T-helper 17 cell (primary cell): ENCODE data around the gene CELF2. TPM values are rescaled to one million over a fixed set of nuclear protein-coding genes. Genes with fewer than 3 reads are reported as not detected.
A peak's percentile ranks its signal among the peaks of the same experiment; 100 is the strongest.

Experiments used
- ATAC-seq: fragments of 150-1000 bp; cut with Tn5 transposase; 2 replicates; pipeline ENCODE4 v1.10.0; 2021; ENCODE audit warnings: mild to moderate bottlenecking, moderate library complexity
- DNase-seq, 3 donors: peaks; one replicate each; pipeline versions ENCODE4 v3.0.0 to v3.0.0-alpha.2; 2020 to 2021
- H3K9me3 ChIP-seq: one replicate; pipeline ENCODE4 v1.7.0; 2013; ENCODE audit warnings: low read length, mild to moderate bottlenecking; ENCODE audit not compliant: control insufficient read depth, poor library complexity, severe bottlenecking
- H3K27ac Mint-ChIP-seq: one replicate; pipeline ENCODE4 v1.8.0; 2022; ENCODE audit warnings: mild to moderate bottlenecking, moderate library complexity, mixed read lengths
- H3K27me3 Mint-ChIP-seq: one replicate; pipeline ENCODE4 v1.8.0; 2022; ENCODE audit warnings: mixed read lengths
- H3K36me3 Mint-ChIP-seq: one replicate; pipeline ENCODE4 v1.8.0; 2022; ENCODE audit warnings: low read depth, mixed read lengths
- H3K4me1 Mint-ChIP-seq: one replicate; pipeline ENCODE4 v1.8.0; 2022; ENCODE audit warnings: mild to moderate bottlenecking, mixed read lengths
- H3K4me3 Mint-ChIP-seq: one replicate; pipeline ENCODE4 v1.8.0; 2022; ENCODE audit warnings: mild to moderate bottlenecking, moderate library complexity, mixed read lengths
- total RNA-seq, 4 donors: library from RNA in 2 of 4; stranded (reverse) in 2 of 4; gene quantifications; one replicate each; pipeline ENCODE4 v1.2.3 and lab custom pipeline; 2022 to 2026

The CELF2 gene
- total RNA-seq, 2 donors from 2014 or later = 201 to 202 TPM

DNA sequence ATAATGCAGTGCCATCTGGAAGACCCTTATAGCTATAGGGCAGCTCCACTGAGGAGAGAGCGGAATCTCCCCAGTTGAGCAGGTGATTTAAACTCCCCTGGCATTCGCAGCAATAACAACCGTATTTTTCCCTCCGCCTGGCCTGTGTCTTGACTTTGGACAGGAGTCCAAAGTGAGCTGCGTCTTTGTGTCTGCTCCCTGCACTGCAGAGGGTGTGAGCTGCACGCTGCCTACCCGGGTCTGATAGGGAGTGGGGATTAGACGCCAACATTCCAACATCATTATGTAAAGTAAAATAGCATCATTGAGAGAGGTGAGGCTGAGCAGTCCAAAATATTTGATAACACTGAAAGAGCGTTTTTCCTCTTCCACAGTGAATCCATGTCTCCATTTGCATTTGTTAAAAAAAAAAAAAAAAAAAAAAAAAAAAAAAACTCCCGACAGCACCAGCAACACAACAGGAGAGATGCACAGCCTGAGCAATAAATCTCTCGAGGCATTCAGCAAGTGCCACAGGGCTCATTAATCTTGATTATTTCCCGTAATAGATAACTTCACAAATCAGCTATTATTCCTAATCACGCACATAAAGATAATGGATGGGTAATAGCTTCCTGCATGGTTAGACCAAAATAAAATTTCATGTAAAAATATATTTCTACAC is 68.6 kb downstream of the CELF2 start:
- H3K9me3 ChIP-seq = no peaks in the 10 kb centered on the region
- peaks cover 19% of the 10 kb centered on the region for H3K27me3 Mint-ChIP-seq
- peaks cover 2% of the 10 kb centered on the region for H3K4me1 Mint-ChIP-seq
- DNase-seq (no peak), ATAC-seq (no peak)
- H3K27ac Mint-ChIP-seq = no peak overlapping the region
- no peaks in the 10 kb centered on the region for H3K36me3 Mint-ChIP-seq
- no peak overlapping the region for H3K4me3 Mint-ChIP-seq

- Mint-ChIP-seq H3K27me3 (peaks cover 14% of the 10 kb centered on the region), H3K4me3 (no peak overlapping the region), H3K4me1 (peaks cover 2% of the 10 kb centered on the region), H3K36me3 (no peaks in the 10 kb centered on the region), H3K27ac (no peak overlapping the region)
- ATAC-seq = no peak
- DNase-seq = no peak
- H3K9me3 ChIP-seq = no peaks in the 10 kb centered on the region
Measured at GRCh38 chr10:11087372-11087771, 69.7 kb downstream of the CELF2 start.

- ATAC-seq = no peak
- no peaks in the 10 kb centered on the region for H3K9me3 ChIP-seq
- Mint-ChIP-seq H3K4me1 (peaks cover 2% of the 10 kb centered on the region), H3K27me3 (peaks cover 4% of the 10 kb centered on the region), H3K4me3 (no peak overlapping the region), H3K36me3 (no peaks in the 10 kb centered on the region), H3K27ac (no peak overlapping the region)
- no peak for DNase-seq
Measured at GRCh38 chr10:11088709-11089108, 71.0 kb downstream of the CELF2 start.

DNA sequence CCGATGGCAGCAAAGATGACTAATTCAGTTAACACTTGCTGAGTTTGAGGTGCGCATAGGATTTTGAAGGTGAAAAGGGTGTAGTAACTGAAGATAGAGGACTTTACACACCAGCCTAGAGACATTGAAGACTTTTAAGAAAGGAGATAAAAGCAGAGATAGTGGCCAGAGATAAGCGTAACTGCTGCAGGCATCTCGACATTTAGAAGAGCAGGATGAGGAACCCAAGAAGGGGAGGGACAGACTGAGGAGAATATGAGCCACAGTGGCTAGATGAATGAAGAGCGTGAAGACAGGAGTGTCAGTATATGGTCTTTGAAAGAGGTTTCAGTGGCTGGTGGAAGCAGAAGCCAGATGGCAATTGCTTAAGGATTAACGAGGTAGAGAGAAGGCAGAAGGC is 71.6 kb downstream of the CELF2 start:
- peaks cover 2% of the 10 kb centered on the region for H3K4me1 Mint-ChIP-seq
- no peak overlapping the region for H3K4me3 Mint-ChIP-seq
- H3K9me3 ChIP-seq = no peaks in the 10 kb centered on the region
- DNase-seq (no peak), ATAC-seq (no peak)
- H3K27ac Mint-ChIP-seq = no peak overlapping the region
- no peaks in the 10 kb centered on the region for H3K36me3 Mint-ChIP-seq
- H3K27me3 Mint-ChIP-seq = no peaks in the 10 kb centered on the region

GRCh38 chr10:11091517-11092102 is 73.9 kb downstream of the CELF2 start:
- no peak for DNase-seq
- ATAC-seq = no peak
- H3K27me3 Mint-ChIP-seq = peaks cover 12% of the 10 kb centered on the region
- no peaks in the 10 kb centered on the region for H3K9me3 ChIP-seq
- no peak overlapping the region for H3K4me3 Mint-ChIP-seq
- peaks cover 9% of the 10 kb centered on the region for H3K4me1 Mint-ChIP-seq
- no peak overlapping the region for H3K27ac Mint-ChIP-seq
- no peaks in the 10 kb centered on the region for H3K36me3 Mint-ChIP-seq

DNA sequence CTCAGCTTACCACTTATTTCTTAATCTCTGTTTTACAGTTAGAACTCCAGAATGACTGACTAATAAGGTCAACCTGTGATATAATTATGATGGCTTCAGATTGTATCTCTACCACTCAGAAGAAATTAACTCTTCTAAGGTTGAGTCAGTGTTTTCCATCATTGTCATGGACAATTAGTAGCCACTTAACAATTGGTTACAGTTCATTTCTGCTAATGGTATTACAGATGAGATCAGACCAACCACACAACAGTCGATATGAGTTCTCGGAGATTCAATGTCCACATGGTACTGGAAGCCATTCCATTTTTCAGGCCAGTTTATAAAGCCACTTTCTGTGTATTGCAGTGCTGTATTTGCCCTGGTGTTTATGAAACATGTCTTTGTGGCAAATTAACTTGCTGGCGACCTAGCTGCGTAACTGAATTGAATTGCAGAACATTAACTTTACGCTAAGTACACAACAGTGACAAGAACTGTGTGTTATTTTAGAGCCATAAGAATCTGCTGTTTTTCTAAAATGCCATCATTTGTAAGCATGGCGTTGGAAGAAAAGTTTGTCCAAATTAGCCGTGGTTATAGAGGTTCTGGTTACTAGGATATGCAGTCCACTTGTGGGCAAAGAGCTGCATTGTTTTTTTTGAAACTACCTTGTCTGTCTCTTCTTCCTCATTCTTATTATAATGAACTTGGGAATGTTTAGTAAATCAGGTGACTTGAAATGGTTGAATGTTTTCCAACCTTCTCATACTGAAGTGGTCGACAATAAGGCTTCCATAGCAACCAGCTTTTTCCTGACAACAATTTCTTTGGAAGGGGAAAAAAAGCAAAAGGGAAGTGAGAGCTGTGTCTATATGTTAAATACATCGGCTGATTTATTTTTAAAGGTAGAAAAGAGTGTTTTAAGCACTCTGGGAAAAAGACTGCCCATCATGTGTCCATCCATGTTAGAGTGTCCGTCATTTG is 76.4 kb downstream of the CELF2 start:
- Mint-ChIP-seq H3K4me3 (no peak overlapping the region), H3K4me1 (peaks cover 11% of the 10 kb centered on the region), H3K27ac (no peak overlapping the region), H3K36me3 (peaks cover 3% of the 10 kb centered on the region), H3K27me3 (peaks cover 36% of the 10 kb centered on the region)
- H3K9me3 ChIP-seq = no peaks in the 10 kb centered on the region
- DNase-seq = no peak
- ATAC-seq = no peak

- no peak overlapping the region for H3K4me3 Mint-ChIP-seq
- H3K4me1 Mint-ChIP-seq = peaks cover 11% of the 10 kb centered on the region
- no peak overlapping the region for H3K27ac Mint-ChIP-seq
- no peaks in the 10 kb centered on the region for H3K9me3 ChIP-seq
- peaks cover 36% of the 10 kb centered on the region for H3K27me3 Mint-ChIP-seq
- H3K36me3 Mint-ChIP-seq = peaks cover 3% of the 10 kb centered on the region
- ATAC-seq (no peak), DNase-seq (no peak)
Measured at GRCh38 chr10:11095374-11095801, 77.7 kb downstream of the CELF2 start.

DNA sequence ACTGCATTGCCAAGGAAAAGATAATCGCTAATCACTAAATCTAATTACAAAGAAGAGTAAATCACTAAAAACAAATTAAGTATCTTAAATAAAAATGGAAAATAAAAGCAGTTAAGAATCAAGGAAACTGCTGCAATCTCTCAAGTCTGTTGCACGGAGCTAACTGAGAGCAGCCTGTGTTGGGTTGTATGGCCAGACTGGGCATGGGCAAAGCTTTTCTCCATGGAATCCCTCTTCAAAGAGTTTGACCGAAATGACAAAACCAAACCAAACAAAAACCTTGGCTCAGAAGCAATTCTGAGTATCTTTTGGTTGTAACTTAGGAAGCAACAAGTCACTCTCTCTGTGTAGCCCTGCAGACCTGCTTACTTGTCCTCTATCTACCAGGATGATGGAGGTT is 78.8 kb downstream of the CELF2 start:
- ATAC-seq (no peak), DNase-seq (no peak)
- Mint-ChIP-seq H3K4me1 (peaks cover 11% of the 10 kb centered on the region), H3K36me3 (peaks cover 3% of the 10 kb centered on the region), H3K27ac (no peak overlapping the region), H3K27me3 (peaks cover 36% of the 10 kb centered on the region), H3K4me3 (no peak overlapping the region)
- H3K9me3 ChIP-seq = no peaks in the 10 kb centered on the region

- DNase-seq (no peak), ATAC-seq (no peak)
- Mint-ChIP-seq H3K4me3 (no peak overlapping the region), H3K27ac (no peak overlapping the region), H3K36me3 (peaks cover 3% of the 10 kb centered on the region), H3K27me3 (peaks cover 36% of the 10 kb centered on the region), H3K4me1 (peaks cover 9% of the 10 kb centered on the region)
- H3K9me3 ChIP-seq = no peaks in the 10 kb centered on the region
Measured at GRCh38 chr10:11097686-11098085, 80.0 kb downstream of the CELF2 start.

DNA sequence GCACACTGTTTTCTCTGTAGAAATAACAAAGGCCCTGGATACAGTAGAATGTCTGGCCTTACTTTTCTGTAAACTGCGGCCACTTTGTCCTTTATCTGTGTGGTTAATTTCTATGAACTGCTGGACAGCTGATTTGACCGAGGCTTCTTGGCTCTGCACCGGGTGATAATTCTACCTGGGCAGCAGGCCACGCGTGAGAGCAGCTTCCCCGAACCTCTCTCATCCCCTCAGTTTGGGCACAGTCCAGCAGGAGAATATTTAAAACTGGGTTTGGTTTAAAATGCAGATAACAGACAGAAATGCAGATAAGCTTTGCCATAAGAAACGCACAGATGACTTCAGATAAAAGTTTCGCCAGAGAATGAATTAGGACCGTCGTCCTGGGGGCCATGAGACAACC is 81.0 kb downstream of the CELF2 start:
- no peak for ATAC-seq
- H3K27ac Mint-ChIP-seq = no peak overlapping the region
- DNase-seq = no peak
- H3K9me3 ChIP-seq = no peaks in the 10 kb centered on the region
- H3K4me1 Mint-ChIP-seq = peaks cover 12% of the 10 kb centered on the region
- H3K36me3 Mint-ChIP-seq = peaks cover 7% of the 10 kb centered on the region
- H3K27me3 Mint-ChIP-seq = peaks cover 36% of the 10 kb centered on the region
- H3K4me3 Mint-ChIP-seq = no peak overlapping the region

DNA sequence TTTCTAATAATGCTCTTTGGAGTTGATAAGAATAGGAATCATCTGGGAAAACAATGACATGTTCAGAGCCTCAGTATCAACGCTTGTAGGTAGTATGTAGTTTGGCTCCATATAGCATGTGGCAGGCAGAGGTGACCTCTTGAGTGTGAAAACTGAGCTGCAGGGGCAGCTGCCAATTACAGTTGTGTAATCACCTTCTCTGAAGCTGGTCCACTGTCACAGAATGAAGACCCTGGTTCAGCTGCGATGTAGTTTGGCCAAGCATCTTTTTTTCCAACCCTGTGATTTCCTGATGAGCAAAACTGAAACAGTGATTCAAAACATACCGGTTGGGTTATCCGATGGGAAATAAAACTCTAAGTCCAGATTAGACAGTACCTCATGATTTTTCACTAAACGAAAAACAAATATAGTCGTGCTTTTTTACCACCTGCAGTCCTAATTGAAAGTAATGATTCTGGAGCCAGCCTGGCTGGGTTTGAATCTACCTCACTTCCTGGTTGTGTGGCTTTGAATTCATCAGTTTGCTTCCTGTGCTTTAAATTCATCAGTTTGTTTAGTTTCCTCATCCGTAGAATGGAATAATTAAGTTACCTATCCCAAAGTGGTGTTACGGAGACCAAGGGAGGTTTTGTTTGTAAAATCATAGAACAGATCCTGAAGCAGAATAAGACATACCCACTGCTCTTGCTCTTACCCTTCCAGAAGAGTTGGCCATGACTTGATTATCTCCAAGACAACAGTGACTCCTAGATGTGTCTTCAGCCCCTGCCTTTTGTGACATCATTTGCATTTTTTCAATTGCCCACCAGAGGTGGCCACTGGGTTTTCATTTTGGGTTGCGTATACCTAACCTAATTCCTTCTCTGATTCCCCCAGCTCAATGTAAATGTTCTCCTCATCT is 87.4 kb downstream of the CELF2 start:
- Mint-ChIP-seq H3K27ac (peak overlapping the region; percentile 37), H3K4me1 (peaks cover 21% of the 10 kb centered on the region), H3K27me3 (no peaks in the 10 kb centered on the region), H3K4me3 (peak overlapping the region; percentile 63), H3K36me3 (peaks cover 4% of the 10 kb centered on the region)
- DNase-seq = no peak
- ATAC-seq = peak; percentile 64
- no peaks in the 10 kb centered on the region for H3K9me3 ChIP-seq

DNA sequence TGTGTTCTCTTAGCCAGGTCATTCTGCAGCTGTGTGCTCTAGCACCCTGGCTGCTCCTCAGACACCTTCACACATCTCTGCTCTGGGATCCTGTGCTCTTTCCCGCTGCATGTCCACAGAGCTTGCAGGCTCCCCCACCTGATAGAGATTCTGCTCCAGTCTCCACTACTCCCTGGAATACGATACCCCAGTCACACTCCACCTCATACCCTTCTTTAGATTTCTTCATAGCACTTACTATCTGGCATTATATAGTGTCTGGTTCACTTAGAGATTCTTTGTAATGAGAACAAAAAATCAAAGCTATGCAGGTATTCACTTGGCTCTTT is 88.0 kb downstream of the CELF2 start:
- Mint-ChIP-seq H3K4me3 (no peak overlapping the region), H3K27me3 (no peaks in the 10 kb centered on the region), H3K27ac (no peak overlapping the region), H3K4me1 (peaks cover 21% of the 10 kb centered on the region), H3K36me3 (peaks cover 4% of the 10 kb centered on the region)
- DNase-seq (no peak), ATAC-seq (no peak)
- H3K9me3 ChIP-seq = no peaks in the 10 kb centered on the region
